Measurements from ENCODE around the gene SMURF2. TPM values are rescaled to one million over a fixed set of nuclear protein-coding genes. Genes with fewer than 3 reads are reported as not detected.

The SMURF2 gene
- total and polyA plus RNA-seq, 9 of the 15 experiments (the other 6 are each of a cell fraction or from before 2014, with no cell fraction given) = 3.8 to 22.0 (median 14.8) TPM

DNA sequence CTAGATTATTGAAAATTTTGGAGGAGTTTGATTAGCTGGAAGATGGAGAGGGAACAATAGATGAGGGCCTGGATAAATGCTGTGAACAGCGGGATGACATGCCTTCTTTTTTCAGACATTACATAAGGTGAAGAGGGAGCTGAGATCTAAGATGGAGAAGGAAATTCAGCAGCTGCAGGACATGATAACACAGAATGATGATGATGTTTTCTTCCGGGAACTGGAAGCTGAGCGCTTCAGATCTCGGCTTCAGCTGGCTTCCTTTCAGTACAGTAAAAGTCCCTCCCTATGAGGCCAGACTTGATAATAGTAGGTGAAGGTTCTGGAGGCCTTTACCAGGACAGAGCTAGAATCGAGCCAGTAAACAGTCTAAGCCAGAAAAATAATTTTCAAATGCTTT lies 124.6 kb downstream of the SMURF2 start (continued):
- TF ChIP-seq FOXJ2 (tag; IDR thresholded peaks at IDR 0.05) = no peak
- TF ChIP-seq TBP (optimal IDR thresholded peaks at IDR 0.05; ENCODE audit: low read depth, low read length) = no peak
- TF ChIP-seq, protein P1, sequence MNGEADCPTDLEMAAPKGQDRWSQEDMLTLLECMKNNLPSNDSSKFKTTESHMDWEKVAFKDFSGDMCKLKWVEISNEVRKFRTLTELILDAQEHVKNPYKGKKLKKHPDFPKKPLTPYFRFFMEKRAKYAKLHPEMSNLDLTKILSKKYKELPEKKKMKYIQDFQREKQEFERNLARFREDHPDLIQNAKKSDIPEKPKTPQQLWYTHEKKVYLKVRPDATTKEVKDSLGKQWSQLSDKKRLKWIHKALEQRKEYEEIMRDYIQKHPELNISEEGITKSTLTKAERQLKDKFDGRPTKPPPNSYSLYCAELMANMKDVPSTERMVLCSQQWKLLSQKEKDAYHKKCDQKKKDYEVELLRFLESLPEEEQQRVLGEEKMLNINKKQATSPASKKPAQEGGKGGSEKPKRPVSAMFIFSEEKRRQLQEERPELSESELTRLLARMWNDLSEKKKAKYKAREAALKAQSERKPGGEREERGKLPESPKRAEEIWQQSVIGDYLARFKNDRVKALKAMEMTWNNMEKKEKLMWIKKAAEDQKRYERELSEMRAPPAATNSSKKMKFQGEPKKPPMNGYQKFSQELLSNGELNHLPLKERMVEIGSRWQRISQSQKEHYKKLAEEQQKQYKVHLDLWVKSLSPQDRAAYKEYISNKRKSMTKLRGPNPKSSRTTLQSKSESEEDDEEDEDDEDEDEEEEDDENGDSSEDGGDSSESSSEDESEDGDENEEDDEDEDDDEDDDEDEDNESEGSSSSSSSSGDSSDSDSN (IDR thresholded peaks at IDR 0.05; ENCODE audit: borderline replicate concordance in 1 of 2, low read depth in 2 of 2, low read length in 2 of 2) = no peak
- no peak for TF ChIP-seq AFF1 (IDR thresholded peaks at IDR 0.05; ENCODE audit: low read depth in 1 of 2, partially characterized antibody in 2 of 2)
- TF ChIP-seq, protein P2, sequence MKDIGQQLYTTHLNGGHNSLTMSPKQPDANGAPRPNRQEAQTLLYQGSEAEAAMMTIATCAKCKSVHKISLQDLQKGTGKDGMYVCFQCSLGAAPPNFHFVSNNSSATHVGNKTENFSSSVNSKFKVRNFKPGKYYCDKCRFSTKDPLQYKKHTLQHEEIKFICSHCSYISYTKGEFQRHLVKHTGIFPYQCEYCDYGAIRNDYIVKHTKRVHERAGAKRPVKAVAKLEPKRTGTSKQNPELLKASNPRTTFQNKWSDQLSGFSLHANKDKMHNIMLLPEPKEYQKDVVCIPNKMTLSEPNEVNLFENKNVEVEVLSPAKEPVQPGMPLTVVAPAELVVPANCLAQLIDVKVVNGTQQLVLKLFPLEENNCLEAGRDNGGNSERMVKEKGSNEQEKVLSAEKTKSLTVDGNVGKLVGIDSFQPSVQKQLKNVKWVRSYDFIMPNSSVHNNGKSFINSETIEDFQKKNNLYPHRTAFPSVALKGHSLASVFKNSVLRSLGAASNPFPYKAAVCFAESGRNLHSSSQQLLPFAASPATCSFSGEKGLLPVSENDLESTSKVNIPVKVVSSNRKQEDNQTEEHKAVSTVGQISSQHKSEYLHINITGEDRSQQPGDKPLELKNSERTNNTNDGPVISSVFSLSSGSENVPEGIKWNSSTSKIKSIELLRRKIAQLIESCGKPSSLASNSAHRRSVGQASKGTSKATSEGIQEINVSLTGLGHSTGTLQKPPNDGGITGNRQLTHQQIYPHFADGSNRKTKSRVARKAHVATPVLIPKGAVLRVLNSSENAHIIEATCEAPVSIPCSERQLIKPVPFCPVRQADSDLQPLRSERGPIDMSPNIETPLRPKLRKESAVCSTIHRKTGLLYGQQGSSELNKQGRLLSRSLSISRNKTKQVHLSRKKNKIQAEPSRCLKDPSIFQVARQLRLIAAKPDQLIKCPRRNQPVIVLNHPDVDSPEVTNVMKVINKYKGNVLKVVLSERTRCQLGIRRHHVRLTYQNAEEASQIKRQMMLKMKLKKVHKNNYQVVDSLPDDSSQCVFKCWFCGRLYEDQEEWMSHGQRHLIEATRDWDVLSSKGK (CRISPR knock-in tag; IDR thresholded peaks at IDR 0.05) = no peak
- no peak for TF ChIP-seq MED1 (CRISPR knock-in tag; IDR thresholded peaks at IDR 0.05; ENCODE audit: borderline replicate concordance)
- no peak for TF ChIP-seq FIP1L1 (IDR thresholded peaks at IDR 0.05; ENCODE audit: low read depth, low read length, poor library complexity, severe bottlenecking)
- TF ChIP-seq FOXP1 (CRISPR knock-in tag; IDR thresholded peaks at IDR 0.05) = no peak
- no peak for TF ChIP-seq ZNF347 (CRISPR knock-in tag; IDR thresholded peaks at IDR 0.05; ENCODE audit: low read depth)
- TF ChIP-seq KLF6 (CRISPR knock-in tag; IDR thresholded peaks at IDR 0.05; ENCODE audit: borderline replicate concordance) = no peak
- TF ChIP-seq CCNT2 (IDR thresholded peaks at IDR 0.05; ENCODE audit: borderline replicate concordance, extremely low read depth, insufficient read length, low read depth, low read length) = peak; percentile 53
- no peak for TF ChIP-seq NFYB (IDR thresholded peaks at IDR 0.05; ENCODE audit: extremely low read depth, insufficient read length)
- no peak for TF ChIP-seq KAT2B (IDR thresholded peaks at IDR 0.05; ENCODE audit: low read depth, low read length)
- TF ChIP-seq SMARCB1 (IDR thresholded peaks at IDR 0.05; ENCODE audit: insufficient read length, low read depth) = no peak
- TF ChIP-seq PURB (CRISPR knock-in tag; IDR thresholded peaks at IDR 0.05; ENCODE audit: low read depth) = no peak
- TF ChIP-seq, protein P3, sequence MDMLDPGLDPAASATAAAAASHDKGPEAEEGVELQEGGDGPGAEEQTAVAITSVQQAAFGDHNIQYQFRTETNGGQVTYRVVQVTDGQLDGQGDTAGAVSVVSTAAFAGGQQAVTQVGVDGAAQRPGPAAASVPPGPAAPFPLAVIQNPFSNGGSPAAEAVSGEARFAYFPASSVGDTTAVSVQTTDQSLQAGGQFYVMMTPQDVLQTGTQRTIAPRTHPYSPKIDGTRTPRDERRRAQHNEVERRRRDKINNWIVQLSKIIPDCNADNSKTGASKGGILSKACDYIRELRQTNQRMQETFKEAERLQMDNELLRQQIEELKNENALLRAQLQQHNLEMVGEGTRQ (CRISPR knock-in tag; IDR thresholded peaks at IDR 0.05) = no peak
- TF ChIP-seq NEUROD1 (IDR thresholded peaks at IDR 0.05; ENCODE audit: borderline replicate concordance, low read depth, low read length, partially characterized antibody) = no peak

All from K562 (cell line).